ENCODE measurements around the gene RNU7-1. TPM values are rescaled to one million over a fixed set of nuclear protein-coding genes. Genes with fewer than 3 reads are reported as not detected.

Gene RNU7-1
- polyA plus RNA-seq, 3 donors, result not detected

- no peak overlapping the region for H3K27ac ChIP-seq (ENCODE audit: low read depth, low read length)
- 51 to 75% (median 71%) methylated on average over 1 of the region's 1 CpG for WGBS, 3 donors
Measured at GRCh38 chr12:6950401-6950801, 6.8 kb downstream of the RNU7-1 start.

DNA sequence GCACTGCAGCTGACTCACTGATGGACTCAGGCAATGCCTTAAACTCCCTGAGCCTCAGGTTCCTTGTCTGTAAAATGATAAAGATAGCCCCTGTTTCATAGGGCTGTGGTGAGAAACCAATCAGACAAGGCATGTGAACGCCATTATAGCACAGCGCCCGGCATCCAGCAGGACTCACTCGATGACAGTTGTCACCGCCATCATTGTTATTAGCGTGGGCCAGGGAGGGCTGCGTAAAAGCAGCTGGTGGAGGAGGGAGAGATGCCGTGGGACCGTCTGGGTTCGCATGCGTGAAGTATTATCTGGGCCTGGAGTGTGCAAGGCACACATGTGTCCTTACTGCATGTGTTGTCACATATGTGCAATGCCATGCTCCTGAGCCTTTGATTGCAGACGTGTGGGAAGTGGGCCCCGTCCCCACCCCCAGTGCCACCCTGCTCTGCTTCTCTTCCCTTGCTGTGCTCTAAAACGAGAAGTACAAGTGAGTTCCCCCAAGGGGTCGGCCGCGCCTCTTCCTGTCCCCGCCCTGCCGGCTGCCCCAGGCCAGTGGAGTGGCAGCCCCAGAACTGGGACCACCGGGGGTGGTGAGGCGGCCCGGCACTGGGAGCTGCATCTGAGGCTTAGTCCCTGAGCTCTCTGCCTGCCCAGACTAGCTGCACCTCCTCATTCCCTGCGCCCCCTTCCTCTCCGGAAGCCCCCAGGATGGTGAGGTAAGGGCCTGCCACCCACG, 7.4 kb downstream of the RNU7-1 start, which contains the start of gene PTPN6:
PTPN6 (plus strand) TSS at position 546 of the 730 bp plus-strand sequence; CDS start at position 703, 157 bp downstream.
- no peak within 1 kb of the TSS for H3K27ac ChIP-seq (ENCODE audit: low read depth, low read length)
- 51 to 85% (median 51%) methylated on average over 24 to 25 of the region's 25 CpGs for WGBS, 3 donors

DNA sequence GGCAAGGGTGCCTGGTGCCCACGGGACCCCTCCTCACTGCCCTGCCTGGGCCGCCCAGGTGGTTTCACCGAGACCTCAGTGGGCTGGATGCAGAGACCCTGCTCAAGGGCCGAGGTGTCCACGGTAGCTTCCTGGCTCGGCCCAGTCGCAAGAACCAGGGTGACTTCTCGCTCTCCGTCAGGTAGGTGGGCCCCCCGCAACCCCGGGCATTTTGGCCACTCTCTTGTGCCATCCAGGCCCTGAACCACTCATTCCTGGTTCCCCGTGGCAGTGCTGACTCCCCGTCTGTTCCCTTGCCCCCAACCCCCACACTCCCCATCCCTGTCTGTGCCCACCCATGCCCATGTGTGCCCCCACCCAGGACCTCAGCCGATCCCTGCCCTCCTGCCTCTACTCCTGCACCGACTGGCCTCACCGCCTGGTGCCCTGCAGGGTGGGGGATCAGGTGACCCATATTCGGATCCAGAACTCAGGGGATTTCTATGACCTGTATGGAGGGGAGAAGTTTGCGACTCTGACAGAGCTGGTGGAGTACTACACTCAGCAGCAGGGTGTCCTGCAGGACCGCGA, 8.0 kb downstream of the RNU7-1 start:
- 52 to 88% (median 67%) methylated on average over 20 of the region's 20 CpGs for WGBS, 3 donors
- no peak overlapping the region for H3K27ac ChIP-seq (ENCODE audit: low read depth, low read length)

GRCh38 chr12:6952121-6952862, 8.7 kb downstream of the RNU7-1 start:
- H3K27ac ChIP-seq (ENCODE audit: low read depth, low read length), result no peak overlapping the region

GRCh38 chr12:6952863-6953441, 9.3 kb downstream of the RNU7-1 start:
- WGBS, 3 donors, result 57 to 86% (median 69%) methylated on average over 14 to 15 of the region's 15 CpGs

More at GRCh38 chr12:6952121-6952862, 8.7 kb downstream of the RNU7-1 start:
- 42 to 77% (median 44%) methylated on average over 22 of the region's 22 CpGs for whole genome bisulfite sequencing, 3 donors

GRCh38 chr12:6953442-6954315, 10.1 kb downstream of the RNU7-1 start:
- WGBS, 3 donors, result 28 to 78% (median 34%) methylated on average over 20 to 24 of the region's 24 CpGs

More at GRCh38 chr12:6952863-6953441, 9.3 kb downstream of the RNU7-1 start:
- H3K27ac ChIP-seq (ENCODE audit: low read depth, low read length), result no peak overlapping the region

DNA sequence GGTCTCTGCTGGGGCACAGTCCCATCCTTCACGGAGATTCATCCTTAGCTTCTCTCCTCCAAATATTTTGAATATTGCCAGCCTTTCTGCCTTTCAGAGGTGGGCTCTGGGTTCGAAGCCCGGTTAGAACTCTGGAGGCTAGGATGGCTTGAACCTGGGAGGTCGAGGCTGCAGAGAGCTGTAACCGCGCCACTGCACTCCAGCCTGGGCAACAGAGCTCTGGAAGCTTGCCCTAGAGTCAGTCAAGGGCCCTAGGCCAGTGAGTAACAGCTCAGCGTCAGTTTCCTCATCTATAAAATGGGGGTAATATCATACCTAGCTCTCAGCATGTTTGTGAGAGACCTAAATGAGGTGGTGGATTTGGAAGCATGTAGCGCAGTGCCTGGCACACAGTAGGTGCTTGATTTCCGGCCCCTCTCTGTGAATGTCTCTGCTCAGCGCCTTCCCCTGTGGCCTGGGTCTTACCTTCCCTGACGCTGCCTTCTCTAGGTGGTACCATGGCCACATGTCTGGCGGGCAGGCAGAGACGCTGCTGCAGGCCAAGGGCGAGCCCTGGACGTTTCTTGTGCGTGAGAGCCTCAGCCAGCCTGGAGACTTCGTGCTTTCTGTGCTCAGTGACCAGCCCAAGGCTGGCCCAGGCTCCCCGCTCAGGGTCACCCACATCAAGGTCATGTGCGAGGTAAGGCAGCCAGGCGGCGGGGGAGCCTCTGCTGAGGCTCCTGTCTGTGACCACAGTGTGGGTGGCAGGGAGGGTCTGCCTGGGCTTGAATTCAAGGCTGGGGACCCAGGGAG, 10.9 kb downstream of the RNU7-1 start:
- WGBS, 3 donors, result 80 to 84% (median 81%) methylated on average over 21 of the region's 21 CpGs

More at GRCh38 chr12:6953442-6954315, 10.1 kb downstream of the RNU7-1 start:
- no peak overlapping the region for H3K27ac ChIP-seq (ENCODE audit: low read depth, low read length)

DNA sequence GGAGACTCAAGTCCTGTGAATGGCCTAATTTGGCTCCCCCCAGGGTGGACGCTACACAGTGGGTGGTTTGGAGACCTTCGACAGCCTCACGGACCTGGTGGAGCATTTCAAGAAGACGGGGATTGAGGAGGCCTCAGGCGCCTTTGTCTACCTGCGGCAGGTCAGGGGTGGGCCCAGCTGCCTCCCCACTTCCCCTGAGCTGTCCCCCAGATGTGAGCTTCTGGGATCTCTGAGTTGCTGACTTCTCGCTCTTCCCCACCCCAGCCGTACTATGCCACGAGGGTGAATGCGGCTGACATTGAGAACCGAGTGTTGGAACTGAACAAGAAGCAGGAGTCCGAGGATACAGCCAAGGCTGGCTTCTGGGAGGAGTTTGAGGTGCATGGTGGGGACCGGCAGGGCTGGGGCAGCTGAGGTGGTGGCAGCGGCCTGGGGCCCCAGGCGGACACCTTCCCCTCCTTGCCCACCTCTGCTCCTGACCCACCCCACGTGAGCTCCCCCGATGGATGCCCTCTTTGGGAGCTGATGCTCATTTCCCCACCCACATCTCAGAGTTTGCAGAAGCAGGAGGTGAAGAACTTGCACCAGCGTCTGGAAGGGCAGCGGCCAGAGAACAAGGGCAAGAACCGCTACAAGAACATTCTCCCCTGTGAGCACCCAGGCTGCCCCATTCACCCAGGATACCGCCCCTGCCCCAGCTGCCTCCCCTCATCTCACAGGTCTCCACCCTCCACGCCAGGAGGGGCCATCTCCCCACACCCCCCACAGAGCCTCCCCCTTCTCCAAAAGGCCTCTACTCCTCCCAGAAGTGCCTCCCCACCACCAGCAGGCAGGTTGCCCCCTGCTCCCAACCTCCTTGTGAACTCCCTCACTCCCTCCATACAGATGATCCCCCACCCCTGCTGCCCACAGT, 11.7 kb downstream of the RNU7-1 start:
- 86 to 94% (median 86%) methylated on average over 21 to 22 of the region's 22 CpGs for WGBS, 3 donors

More for the DNA sequence above, 10.9 kb downstream of the RNU7-1 start:
- no peak overlapping the region for H3K27ac ChIP-seq (ENCODE audit: low read depth, low read length)

GRCh38 chr12:6956021-6956727, 12.6 kb downstream of the RNU7-1 start:
- WGBS, 3 donors, result 72 to 84% (median 73%) methylated on average over 28 of the region's 28 CpGs

More for the DNA sequence above, 11.7 kb downstream of the RNU7-1 start:
- H3K27ac ChIP-seq (ENCODE audit: low read depth, low read length), result no peak overlapping the region

GRCh38 chr12:6957151-6957701, 13.6 kb downstream of the RNU7-1 start:
- H3K27ac ChIP-seq (ENCODE audit: low read depth, low read length), result no peak overlapping the region
- 85 to 88% (median 85%) methylated on average over 20 of the region's 20 CpGs for WGBS, 3 donors

More at GRCh38 chr12:6956021-6956727, 12.6 kb downstream of the RNU7-1 start:
- no peak overlapping the region for H3K27ac ChIP-seq (ENCODE audit: low read depth, low read length)

GRCh38 chr12:6957741-6958608, 14.4 kb downstream of the RNU7-1 start:
- H3K27ac ChIP-seq (ENCODE audit: low read depth, low read length), result no peak overlapping the region
- WGBS, 3 donors, result 81 to 93% (median 81%) methylated on average over 28 of the region's 28 CpGs

DNA sequence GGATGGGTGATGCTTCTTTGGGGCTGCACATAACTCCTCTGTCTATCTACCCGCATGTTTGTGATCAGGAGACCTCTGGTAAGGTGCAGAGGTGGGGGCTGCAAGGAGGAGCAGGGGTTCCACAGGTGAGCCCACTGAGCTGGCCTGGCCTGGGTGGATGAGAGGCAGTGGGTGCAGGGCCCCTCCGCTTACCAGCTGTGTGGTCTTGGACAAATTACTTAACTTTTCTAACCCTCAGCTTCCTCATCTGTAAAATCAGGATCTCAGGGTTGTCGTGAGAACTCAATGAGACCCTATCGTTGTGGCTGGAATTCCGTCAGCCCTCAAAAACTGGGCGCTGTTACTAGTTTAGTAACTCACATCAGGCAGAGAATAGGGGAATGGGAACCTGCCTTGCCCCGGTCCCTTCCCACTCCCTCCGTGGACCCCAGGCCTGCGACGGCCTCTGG, 15.0 kb downstream of the RNU7-1 start:
- WGBS, 3 donors, result 39 to 82% (median 41%) methylated on average over 10 of the region's 10 CpGs
- H3K27ac ChIP-seq (ENCODE audit: low read depth, low read length), result no peak overlapping the region

- no peak overlapping the region for H3K27ac ChIP-seq (ENCODE audit: low read depth, low read length)
- 37 to 73% (median 48%) methylated on average over 23 to 24 of the region's 24 CpGs for WGBS, 3 donors
Measured at GRCh38 chr12:6959058-6959804, 15.6 kb downstream of the RNU7-1 start.

Data from adipose tissue (tissue), 3 donors.